Retina (tissue), 1 donor: ENCODE data around the gene VASN.
"Not testable (repeated sequence)": the region's sequence is repeated elsewhere in the genome, so short reads cannot be mapped to it uniquely, and the experiment has no call there.

Experiments used
- DNase-seq: peaks from one replicate; pipeline ENCODE4 v3.0.0-alpha.2; 2016

VASN gene

GRCh38 chr16:4371357-4372000, at the start of gene VASN:
Gene VASN (plus strand): TSS chr16:4371848. CDS start chr16:4380878, 9,030 bp downstream.
- DNase-seq: peak; percentile 85

GRCh38 chr16:4322121-4323052, 49.3 kb upstream of the VASN start:
- DNase-seq: no peak

GRCh38 chr16:4323071-4323844, 48.4 kb upstream of the VASN start:
- DNase-seq: no peak

GRCh38 chr16:4323845-4324488, 47.7 kb upstream of the VASN start:
- peak; percentile 55 for DNase-seq

- DNase-seq: no peak
Measured at GRCh38 chr16:4324492-4325252, 47.0 kb upstream of the VASN start.

GRCh38 chr16:4325253-4325758, 46.3 kb upstream of the VASN start:
- no peak for DNase-seq

GRCh38 chr16:4327386-4328045, 44.1 kb upstream of the VASN start:
- no peak for DNase-seq

GRCh38 chr16:4328046-4328781, 43.4 kb upstream of the VASN start:
- DNase-seq: peak; percentile 89

- no peak for DNase-seq
Measured at GRCh38 chr16:4328782-4329775, 42.6 kb upstream of the VASN start.

GRCh38 chr16:4330277-4330874, 41.3 kb upstream of the VASN start:
- DNase-seq: peak; percentile 84

- DNase-seq: no peak
Measured at GRCh38 chr16:4332083-4332482, 39.6 kb upstream of the VASN start.

- no peak for DNase-seq
Measured at GRCh38 chr16:4332623-4333307, 38.9 kb upstream of the VASN start.

GRCh38 chr16:4333308-4333638, 38.4 kb upstream of the VASN start:
- DNase-seq: no peak

GRCh38 chr16:4333714-4334113, 37.9 kb upstream of the VASN start:
- DNase-seq: not testable (repeated sequence)

- DNase-seq: no peak
Measured at GRCh38 chr16:4334724-4335495, 36.7 kb upstream of the VASN start.

GRCh38 chr16:4336701-4337539, 34.7 kb upstream of the VASN start:
- no peak for DNase-seq
